SK-N-SH (cell line): Measurements from ENCODE around the gene MAD2L2. TPM values are rescaled to one million over a fixed set of nuclear protein-coding genes. Genes with fewer than 3 reads are reported as not detected.

Experiments used
- CTCF ChIA-PET: fragments of 300-600, 350-600 bp; formaldehyde crosslinking; extraction: SDS; loops from one replicate; lab custom pipeline; 2021; lab: Yijun Ruan, JAX
- POLR2A ChIA-PET: fragments of 350-600 bp; sonication (Branson Sonifier 250); formaldehyde crosslinking; extraction: SDS; loops from one replicate; lab custom pipeline; 2020; ENCODE audit warnings: antibody characterized with exemption, inconsistent platforms; lab: Yijun Ruan, JAX
- DNase-seq: peaks from one replicate; pipeline ENCODE4 v3.0.0; 2012
- H2AFZ ChIP-seq: fragments of 200-600 bp; sonication (generic); 2 replicates; pipeline ENCODE4 v1.8.1; 2016; ENCODE audit warnings: antibody characterized with exemption, mild to moderate bottlenecking, low read depth
- H3F3A ChIP-seq: fragments of 200-600 bp; sonication (generic); replicated peaks from 2 replicates; pipeline ENCODE3; 2016; ENCODE audit warnings: antibody characterized with exemption, mild to moderate bottlenecking; ENCODE audit not compliant: insufficient read depth
- H3K27ac ChIP-seq, 2 experiments: fragments of 200-500 bp in 1 of 2; fragments of 200-600 bp in 1 of 2; sonication (Bioruptor generic) in 1 of 2; sonication (generic), shearing (Covaris generic) in 1 of 2; 2 replicates each; pipeline versions ENCODE4 v1.5.1 to v1.6.1; 2014 to 2016; ENCODE audit warnings: low read depth in 2 of 2, inconsistent platforms in 1 of 2, low read length in 1 of 2, mild to moderate bottlenecking in 1 of 2, mixed read lengths in 1 of 2
- H3K27me3 ChIP-seq: fragments of 200-600 bp; sonication (generic), shearing (Covaris generic); 2 replicates; pipeline ENCODE4 v1.6.1; 2016; ENCODE audit warnings: mixed run types; ENCODE audit not compliant: insufficient read depth
- H3K36me3 ChIP-seq, 2 experiments: fragments of 200-500 bp in 1 of 2; fragments of 200-600 bp in 1 of 2; sonication (Bioruptor generic) in 1 of 2; sonication (generic) in 1 of 2; replicated peaks in 1 of 2; 2 replicates each; pipeline versions ENCODE3 to v1.5.1; 2014 to 2016; ENCODE audit warnings: low read length in 1 of 2, mild to moderate bottlenecking in 1 of 2; ENCODE audit not compliant: insufficient read depth in 2 of 2, control insufficient read depth in 1 of 2
- H3K4me1 ChIP-seq, 2 experiments: fragments of 200-500 bp in 1 of 2; fragments of 200-600 bp in 1 of 2; sonication (Bioruptor generic) in 1 of 2; sonication (generic), shearing (Covaris generic) in 1 of 2; 2 replicates each; pipeline versions ENCODE4 v1.5.1 to v1.6.1; 2014 to 2016; ENCODE audit warnings: low read depth in 1 of 2, low read length in 1 of 2, mixed run types in 1 of 2; ENCODE audit not compliant: insufficient read depth in 2 of 2, control insufficient read depth in 1 of 2
- H3K4me2 ChIP-seq: fragments of 200-600 bp; sonication (generic), shearing (Covaris generic); 2 replicates; pipeline ENCODE4 v1.6.1; 2017; ENCODE audit warnings: mixed run types
- H3K4me3 ChIP-seq, 2 experiments: fragments of 200-500 bp in 1 of 2; fragments of 200-600 bp in 1 of 2; sonication (Bioruptor generic) in 1 of 2; sonication (generic), shearing (Covaris generic) in 1 of 2; 2 replicates each; pipeline versions ENCODE4 v1.5.1 to v1.8.1; 2014 to 2016; ENCODE audit warnings: low read depth in 2 of 2, inconsistent platforms in 1 of 2, low read length in 1 of 2, mild to moderate bottlenecking in 1 of 2, mixed read lengths in 1 of 2, moderate library complexity in 1 of 2
- H3K79me2 ChIP-seq: fragments of 200-600 bp; sonication (generic); 2 replicates; pipeline ENCODE4 v1.8.1; 2017; ENCODE audit warnings: mild to moderate bottlenecking; ENCODE audit not compliant: insufficient read depth
- H3K9ac ChIP-seq: fragments of 200-600 bp; sonication (generic); 2 replicates; pipeline ENCODE4 v1.6.1; 2017; ENCODE audit warnings: mixed run types
- H3K9me2 ChIP-seq: fragments of 200-600 bp; sonication (generic); 2 replicates; pipeline ENCODE4 v1.6.1; 2017; ENCODE audit warnings: mixed run types
- H3K9me3 ChIP-seq: fragments of 200-600 bp; sonication (generic); 2 replicates; pipeline ENCODE4 v1.6.1; 2017; ENCODE audit warnings: mixed run types, mild to moderate bottlenecking, moderate library complexity
- H4K20me1 ChIP-seq: fragments of 200-600 bp; sonication (generic); 2 replicates; pipeline ENCODE4 v1.6.1; 2017; ENCODE audit warnings: mild to moderate bottlenecking, mixed run types; ENCODE audit not compliant: insufficient read depth
- CHD2 ChIP-seq: fragments of 150-350 bp; IDR thresholded peaks from 2 replicates; pipeline ENCODE4 v1.6.1; 2018; ENCODE audit warnings: low read length; ENCODE audit not compliant: partially characterized antibody
- EP300 ChIP-seq, 2 experiments: IDR thresholded peaks; 2 replicates each; pipeline versions ENCODE4 v1.4.0 to v1.6.1; 2012; ENCODE audit warnings: borderline replicate concordance in 1 of 2, low read depth in 1 of 2, low read length in 1 of 2
- FOXJ3 ChIP-seq: sonication (generic); formaldehyde crosslinking; IDR thresholded peaks from 2 replicates; pipeline ENCODE4 v1.5.1; 2020; ENCODE audit warnings: mild to moderate bottlenecking, missing genetic modification reagents
- GATA2 ChIP-seq: sonication (generic); formaldehyde crosslinking; IDR thresholded peaks from 2 replicates; pipeline ENCODE4 v1.5.0; 2020; ENCODE audit warnings: mild to moderate bottlenecking, missing genetic modification reagents
- JUND ChIP-seq: IDR thresholded peaks from 2 replicates; pipeline ENCODE4 v1.4.0; 2012
- MEF2A ChIP-seq: IDR thresholded peaks from 2 replicates; pipeline ENCODE4 v1.4.0; 2012; ENCODE audit warnings: low read depth, borderline replicate concordance
- MXI1 ChIP-seq: IDR thresholded peaks from 2 replicates; pipeline ENCODE4 v1.6.1; 2012; ENCODE audit warnings: mild to moderate bottlenecking, low read depth, low read length, improper control_type of control experiment
- NRF1 ChIP-seq: IDR thresholded peaks from 2 replicates; pipeline ENCODE4 v1.6.1; 2012; ENCODE audit warnings: low read depth, mild to moderate bottlenecking, low read length
- PBX3 ChIP-seq: IDR thresholded peaks from 2 replicates; pipeline ENCODE4; 2012
- POLR2AphosphoS5 ChIP-seq: IDR thresholded peaks from 2 replicates; pipeline ENCODE4 v1.6.1; 2012; ENCODE audit warnings: low read depth, low read length
- RCOR1 ChIP-seq: fragments of 150-350 bp; IDR thresholded peaks from 2 replicates; pipeline ENCODE4 v1.6.1; 2017; ENCODE audit warnings: antibody characterized with exemption, low read length
- RFX5 ChIP-seq: IDR thresholded peaks from 2 replicates; pipeline ENCODE4 v1.6.1; 2012; ENCODE audit warnings: mild to moderate bottlenecking, improper control_type of control experiment, low read length
- SMC3 ChIP-seq: IDR thresholded peaks from 2 replicates; pipeline ENCODE4 v1.6.1; 2012; ENCODE audit warnings: low read depth, low read length, improper control_type of control experiment
- TAF1 ChIP-seq: IDR thresholded peaks from 2 replicates; pipeline ENCODE4 v1.6.1; 2012; ENCODE audit warnings: low read depth, mild to moderate bottlenecking, low read length, moderate library complexity, borderline replicate concordance
- TCF12 ChIP-seq: IDR thresholded peaks from 2 replicates; pipeline ENCODE4 v1.4.0; 2012
- WGBS: methylation state at CpG from one replicate; pipeline ENCODE4 v1.1.6; 2017; ENCODE audit warnings: low lambda C conversion rate; 5-methylcytosine and 5-hydroxymethylcytosine counted together
- polyA plus RNA-seq, 3 experiments: library from polyadenylated mRNA; depleted of rRNA; stranded (reverse); fragments of >200 nt; gene quantifications; 2 replicates each; pipeline ENCODE4 v1.2.3, GENCODE V29; 2012
- TF ChIP-seq, protein P1 (sequence below): fragments of 150-350 bp; IDR thresholded peaks from 2 replicates; pipeline ENCODE4 v1.6.1; 2017; ENCODE audit warnings: antibody characterized with exemption, low read length, low read depth, borderline replicate concordance
- TF ChIP-seq, protein P2 (sequence below): IDR thresholded peaks from 2 replicates; pipeline ENCODE4 v1.6.1; 2012; ENCODE audit warnings: mild to moderate bottlenecking, low read depth, low read length, moderate library complexity
- TF ChIP-seq, protein P3 (sequence below): fragments of 200-600 bp; sonication (generic); IDR thresholded peaks from 2 replicates; pipeline ENCODE4 v1.6.1; 2017; ENCODE audit warnings: antibody characterized with exemption, mild to moderate bottlenecking, moderate library complexity

The MAD2L2 gene
- polyA plus RNA-seq, 1 of the 3 experiments (the other 2 are of a cell fraction) = 94.0 TPM

DNA sequence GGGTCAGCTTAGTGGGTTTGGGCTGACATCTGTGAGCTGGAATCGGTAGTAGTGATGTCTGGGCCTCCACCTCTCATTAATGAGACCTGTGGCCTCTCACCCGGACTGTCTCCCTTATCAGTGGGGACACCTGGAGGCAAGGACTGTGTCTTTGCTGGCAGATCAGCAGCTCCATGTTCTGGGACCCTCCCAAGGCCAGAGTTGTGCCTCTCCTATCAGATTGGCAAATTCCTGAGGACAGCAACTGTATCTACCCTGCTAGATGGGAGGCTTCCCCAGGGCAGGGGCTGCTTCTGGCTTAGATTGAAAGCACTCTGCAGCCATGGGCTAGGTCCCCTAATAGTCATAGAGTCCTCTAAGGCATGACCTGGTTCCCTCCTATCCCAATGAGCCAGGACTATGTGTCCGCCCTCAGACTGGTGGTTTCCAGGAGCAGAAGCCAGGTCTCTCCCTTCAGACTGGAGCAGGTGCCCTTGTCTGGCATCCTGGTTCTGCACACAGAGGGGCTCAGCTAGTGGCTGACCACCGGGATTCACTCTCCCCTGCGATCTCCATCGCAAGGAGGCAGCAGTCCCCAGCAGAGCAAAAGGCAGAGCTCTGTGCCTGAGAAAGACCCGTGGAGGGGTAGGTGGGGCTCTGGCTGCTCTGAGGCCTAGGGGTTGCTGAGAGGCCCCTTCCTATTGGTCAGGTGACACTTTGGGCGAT is 16.4 kb upstream of the MAD2L2 start:
- WGBS = 67% methylated on average over 6 of the region's 8 CpGs
- CTCF ChIA-PET = interaction anchor here (1.2 to 2.0 kb wide), 5 partner anchors 10 to 23 kb away, joined by 3 to 10 read pairs (median 4); no protein-coding TSS in a partner anchor
- POLR2A ChIA-PET = interaction anchor here (0.9 kb wide), 1 partner anchor 13 kb away, joined by 3 read pairs; no protein-coding TSS in a partner anchor

More for the DNA sequence above, 16.4 kb upstream of the MAD2L2 start:
- H3K36me3 ChIP-seq = no peaks in the 10 kb centered on the region
- no peaks in the 10 kb centered on the region; the same call in 1 of the 2 replicates for H3K27me3 ChIP-seq
- no peak for DNase-seq
- H4K20me1 ChIP-seq = 0 out of 2 replicates have a peak, but pooled peaks cover 5% of the 10 kb centered on the region
- H3F3A ChIP-seq = peaks cover 10% of the 10 kb centered on the region
- no peaks in the 10 kb centered on the region for H3K9me3 ChIP-seq
- TF ChIP-seq MXI1 = no peak
- no peak for TF ChIP-seq SMC3
- TF ChIP-seq EP300 (IDR thresholded peaks at IDR 0.05; ENCODE audit: borderline replicate concordance in 1 of 2, low read depth in 1 of 2, low read length in 1 of 2) = no peak
- TF ChIP-seq, protein P1, sequence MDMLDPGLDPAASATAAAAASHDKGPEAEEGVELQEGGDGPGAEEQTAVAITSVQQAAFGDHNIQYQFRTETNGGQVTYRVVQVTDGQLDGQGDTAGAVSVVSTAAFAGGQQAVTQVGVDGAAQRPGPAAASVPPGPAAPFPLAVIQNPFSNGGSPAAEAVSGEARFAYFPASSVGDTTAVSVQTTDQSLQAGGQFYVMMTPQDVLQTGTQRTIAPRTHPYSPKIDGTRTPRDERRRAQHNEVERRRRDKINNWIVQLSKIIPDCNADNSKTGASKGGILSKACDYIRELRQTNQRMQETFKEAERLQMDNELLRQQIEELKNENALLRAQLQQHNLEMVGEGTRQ = no peak
- TF ChIP-seq POLR2AphosphoS5 = no peak
- TF ChIP-seq NRF1 = no peak
- TF ChIP-seq GATA2 = no peak
- TF ChIP-seq, protein P2, sequence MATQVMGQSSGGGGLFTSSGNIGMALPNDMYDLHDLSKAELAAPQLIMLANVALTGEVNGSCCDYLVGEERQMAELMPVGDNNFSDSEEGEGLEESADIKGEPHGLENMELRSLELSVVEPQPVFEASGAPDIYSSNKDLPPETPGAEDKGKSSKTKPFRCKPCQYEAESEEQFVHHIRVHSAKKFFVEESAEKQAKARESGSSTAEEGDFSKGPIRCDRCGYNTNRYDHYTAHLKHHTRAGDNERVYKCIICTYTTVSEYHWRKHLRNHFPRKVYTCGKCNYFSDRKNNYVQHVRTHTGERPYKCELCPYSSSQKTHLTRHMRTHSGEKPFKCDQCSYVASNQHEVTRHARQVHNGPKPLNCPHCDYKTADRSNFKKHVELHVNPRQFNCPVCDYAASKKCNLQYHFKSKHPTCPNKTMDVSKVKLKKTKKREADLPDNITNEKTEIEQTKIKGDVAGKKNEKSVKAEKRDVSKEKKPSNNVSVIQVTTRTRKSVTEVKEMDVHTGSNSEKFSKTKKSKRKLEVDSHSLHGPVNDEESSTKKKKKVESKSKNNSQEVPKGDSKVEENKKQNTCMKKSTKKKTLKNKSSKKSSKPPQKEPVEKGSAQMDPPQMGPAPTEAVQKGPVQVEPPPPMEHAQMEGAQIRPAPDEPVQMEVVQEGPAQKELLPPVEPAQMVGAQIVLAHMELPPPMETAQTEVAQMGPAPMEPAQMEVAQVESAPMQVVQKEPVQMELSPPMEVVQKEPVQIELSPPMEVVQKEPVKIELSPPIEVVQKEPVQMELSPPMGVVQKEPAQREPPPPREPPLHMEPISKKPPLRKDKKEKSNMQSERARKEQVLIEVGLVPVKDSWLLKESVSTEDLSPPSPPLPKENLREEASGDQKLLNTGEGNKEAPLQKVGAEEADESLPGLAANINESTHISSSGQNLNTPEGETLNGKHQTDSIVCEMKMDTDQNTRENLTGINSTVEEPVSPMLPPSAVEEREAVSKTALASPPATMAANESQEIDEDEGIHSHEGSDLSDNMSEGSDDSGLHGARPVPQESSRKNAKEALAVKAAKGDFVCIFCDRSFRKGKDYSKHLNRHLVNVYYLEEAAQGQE = no peak
- no peak for TF ChIP-seq MEF2A
- TF ChIP-seq CHD2 = no peak
- TF ChIP-seq PBX3 = no peak
- no peak for TF ChIP-seq RCOR1
- no peak for TF ChIP-seq TCF12
- TF ChIP-seq JUND = no peak
- no peak for TF ChIP-seq RFX5
- TF ChIP-seq, protein P3, sequence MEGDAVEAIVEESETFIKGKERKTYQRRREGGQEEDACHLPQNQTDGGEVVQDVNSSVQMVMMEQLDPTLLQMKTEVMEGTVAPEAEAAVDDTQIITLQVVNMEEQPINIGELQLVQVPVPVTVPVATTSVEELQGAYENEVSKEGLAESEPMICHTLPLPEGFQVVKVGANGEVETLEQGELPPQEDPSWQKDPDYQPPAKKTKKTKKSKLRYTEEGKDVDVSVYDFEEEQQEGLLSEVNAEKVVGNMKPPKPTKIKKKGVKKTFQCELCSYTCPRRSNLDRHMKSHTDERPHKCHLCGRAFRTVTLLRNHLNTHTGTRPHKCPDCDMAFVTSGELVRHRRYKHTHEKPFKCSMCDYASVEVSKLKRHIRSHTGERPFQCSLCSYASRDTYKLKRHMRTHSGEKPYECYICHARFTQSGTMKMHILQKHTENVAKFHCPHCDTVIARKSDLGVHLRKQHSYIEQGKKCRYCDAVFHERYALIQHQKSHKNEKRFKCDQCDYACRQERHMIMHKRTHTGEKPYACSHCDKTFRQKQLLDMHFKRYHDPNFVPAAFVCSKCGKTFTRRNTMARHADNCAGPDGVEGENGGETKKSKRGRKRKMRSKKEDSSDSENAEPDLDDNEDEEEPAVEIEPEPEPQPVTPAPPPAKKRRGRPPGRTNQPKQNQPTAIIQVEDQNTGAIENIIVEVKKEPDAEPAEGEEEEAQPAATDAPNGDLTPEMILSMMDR = no peak
- no peak for TF ChIP-seq FOXJ3 (CRISPR knock-in tag)
- TF ChIP-seq TAF1 = no peak
- TF ChIP-seq, all 33 proteins: peak for 0
- Histone ChIP-seq H3K9ac (no peak overlapping the region), H3K4me2 (no peak overlapping the region), H3K4me3 (no peak overlapping the region), H3K4me1 (peaks cover 8 to 9% of the 10 kb centered on the region in 2 experiments; a peak in 2 of 4 replicates), H2AFZ (no peak overlapping the region), H3K79me2 (no peaks in the 10 kb centered on the region), H3K9me2 (no peaks in the 10 kb centered on the region), H3K27ac (no peak overlapping the region)
